ENCODE measurements around the gene CACNA1S. TPM values are rescaled to one million over a fixed set of nuclear protein-coding genes. Genes with fewer than 3 reads are reported as not detected.

CACNA1S gene
- total RNA-seq, 1 donor from 2014 or later: not detected

GRCh38 chr1:201014816-201015200, 97.4 kb downstream of the CACNA1S start:
- DNase-seq (no peak), ATAC-seq (ENCODE audit: low read depth) (no peak)
- no peak overlapping the region for H3K4me3 Mint-ChIP-seq
- TF ChIP-seq, protein P1, sequence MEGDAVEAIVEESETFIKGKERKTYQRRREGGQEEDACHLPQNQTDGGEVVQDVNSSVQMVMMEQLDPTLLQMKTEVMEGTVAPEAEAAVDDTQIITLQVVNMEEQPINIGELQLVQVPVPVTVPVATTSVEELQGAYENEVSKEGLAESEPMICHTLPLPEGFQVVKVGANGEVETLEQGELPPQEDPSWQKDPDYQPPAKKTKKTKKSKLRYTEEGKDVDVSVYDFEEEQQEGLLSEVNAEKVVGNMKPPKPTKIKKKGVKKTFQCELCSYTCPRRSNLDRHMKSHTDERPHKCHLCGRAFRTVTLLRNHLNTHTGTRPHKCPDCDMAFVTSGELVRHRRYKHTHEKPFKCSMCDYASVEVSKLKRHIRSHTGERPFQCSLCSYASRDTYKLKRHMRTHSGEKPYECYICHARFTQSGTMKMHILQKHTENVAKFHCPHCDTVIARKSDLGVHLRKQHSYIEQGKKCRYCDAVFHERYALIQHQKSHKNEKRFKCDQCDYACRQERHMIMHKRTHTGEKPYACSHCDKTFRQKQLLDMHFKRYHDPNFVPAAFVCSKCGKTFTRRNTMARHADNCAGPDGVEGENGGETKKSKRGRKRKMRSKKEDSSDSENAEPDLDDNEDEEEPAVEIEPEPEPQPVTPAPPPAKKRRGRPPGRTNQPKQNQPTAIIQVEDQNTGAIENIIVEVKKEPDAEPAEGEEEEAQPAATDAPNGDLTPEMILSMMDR (IDR thresholded peaks at IDR 0.05): no peak
- no peaks in the 10 kb centered on the region for H3K27me3 Mint-ChIP-seq
- no peaks in the 10 kb centered on the region for H3K9me3 Mint-ChIP-seq
- no peak overlapping the region for H3K27ac Mint-ChIP-seq
- ChIA-PET POLR2A (interaction anchor here (0.8 to 2.1 kb wide), 2 partner anchors 8 to 11 kb away, joined by 3 to 9 read pairs; partner anchors contain the start of gene KIF21B), CTCF (interaction anchor here (1.2 to 9.7 kb wide), 5 partner anchors 27 to 55 kb away, joined by 4 to 53 read pairs (median 9); no protein-coding TSS in a partner anchor)
- H3K36me3 Mint-ChIP-seq (ENCODE audit: low read depth): peaks cover 18% of the 10 kb centered on the region
- intact Hi-C loops (cut with micrococcal nuclease): no loop called here
- peaks cover 75% of the 10 kb centered on the region for H3K4me1 Mint-ChIP-seq

GRCh38 chr1:201013991-201014815, 98.0 kb downstream of the CACNA1S start:
- POLR2A ChIA-PET: interaction anchor here (2.1 kb wide), 1 partner anchor 12 kb away, joined by 9 read pairs; no protein-coding TSS in a partner anchor
- DNase-seq: no peak
- Mint-ChIP-seq H3K9me3 (no peaks in the 10 kb centered on the region), H3K27ac (no peak overlapping the region), H3K27me3 (no peaks in the 10 kb centered on the region), H3K4me1 (peaks cover 71% of the 10 kb centered on the region), H3K36me3 (ENCODE audit: low read depth) (peaks cover 23% of the 10 kb centered on the region), H3K4me3 (no peak overlapping the region)
- intact Hi-C loops (cut with micrococcal nuclease): no loop called here
- no peak for ATAC-seq (ENCODE audit: low read depth)
- TF ChIP-seq, protein P1 (IDR thresholded peaks at IDR 0.05): no peak
- CTCF ChIA-PET: interaction anchor here (1.2 to 9.7 kb wide), 4 partner anchors 29 to 54 kb away, joined by 4 to 53 read pairs (median 11); no protein-coding TSS in a partner anchor

DNA sequence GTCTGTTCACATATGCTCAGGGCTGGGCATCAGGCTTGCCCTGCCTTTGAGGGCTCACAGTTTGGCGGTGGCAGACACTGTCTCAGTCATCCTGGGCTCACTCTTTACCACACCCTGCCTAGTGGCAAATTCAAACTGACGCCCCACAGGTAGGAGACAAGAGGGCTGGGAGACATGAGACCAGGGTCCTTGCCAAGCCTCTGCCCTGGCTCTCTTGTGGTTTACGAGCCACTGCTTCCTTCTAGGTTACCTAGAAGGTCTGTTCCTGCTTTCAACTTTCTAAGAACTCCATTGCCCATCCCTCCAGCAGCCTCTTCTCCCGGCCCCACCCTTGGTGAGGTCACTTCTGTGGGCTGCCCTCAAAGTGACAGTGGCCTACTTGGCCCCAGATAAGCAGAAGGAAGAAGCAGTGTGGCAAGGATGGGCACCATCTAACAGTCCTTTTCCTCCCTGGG, 99.2 kb downstream of the CACNA1S start:
- H3K27ac Mint-ChIP-seq: no peak overlapping the region
- POLR2A ChIA-PET: no interaction called here
- H3K9me3 Mint-ChIP-seq: no peaks in the 10 kb centered on the region
- DNase-seq (no peak), ATAC-seq (ENCODE audit: low read depth) (no peak)
- peaks cover 30% of the 10 kb centered on the region for H3K36me3 Mint-ChIP-seq (ENCODE audit: low read depth)
- H3K4me1 Mint-ChIP-seq: peaks cover 60% of the 10 kb centered on the region
- intact Hi-C loops (cut with micrococcal nuclease): no loop called here
- H3K4me3 Mint-ChIP-seq: no peak overlapping the region
- TF ChIP-seq, protein P1 (IDR thresholded peaks at IDR 0.05): no peak
- no peaks in the 10 kb centered on the region for H3K27me3 Mint-ChIP-seq
- CTCF ChIA-PET: interaction anchor here (1.0 to 1.5 kb wide), 2 partner anchors 30 to 41 kb away, joined by 3 to 4 read pairs; no protein-coding TSS in a partner anchor

- H3K36me3 Mint-ChIP-seq (ENCODE audit: low read depth): peaks cover 30% of the 10 kb centered on the region
- H3K27me3 Mint-ChIP-seq: no peaks in the 10 kb centered on the region
- H3K4me3 Mint-ChIP-seq: no peak overlapping the region
- no peaks in the 10 kb centered on the region for H3K9me3 Mint-ChIP-seq
- no peak overlapping the region for H3K27ac Mint-ChIP-seq
- DNase-seq: no peak
- peaks cover 45% of the 10 kb centered on the region for H3K4me1 Mint-ChIP-seq
- CTCF ChIA-PET: interaction anchor here (1.5 kb wide), 1 partner anchor 31 kb away, joined by 3 read pairs; no protein-coding TSS in a partner anchor
- ATAC-seq (ENCODE audit: low read depth): no peak
- intact Hi-C loops (cut with micrococcal nuclease): no loop called here
- TF ChIP-seq, protein P1 (IDR thresholded peaks at IDR 0.05): no peak
- POLR2A ChIA-PET: no interaction called here
Measured at GRCh38 chr1:201011616-201012015, 100.6 kb downstream of the CACNA1S start.
